ENCODE data around the gene NGEF. TPM values are rescaled to one million over a fixed set of nuclear protein-coding genes. Genes with fewer than 3 reads are reported as not detected.

NGEF gene
- total and polyA plus RNA-seq, 4 donors: 10.6 to 22.6 (median 10.8) TPM

GRCh38 chr2:232870766-232871371 is 142.2 kb downstream of the NGEF start:
- Histone ChIP-seq H3K27me3 (ENCODE audit: control insufficient read depth in 4 of 4, insufficient read depth in 4 of 4, low read length in 3 of 4) (no peaks in the 10 kb centered on the region), H3K4me3 (ENCODE audit: low read depth in 1 of 3, low read length in 3 of 3) (no peak overlapping the region), H3K9me3 (ENCODE audit: control insufficient read depth in 4 of 4, low read length in 3 of 4) (no peaks in the 10 kb centered on the region), H3K9ac (ENCODE audit: low read depth in 1 of 2, low read length in 2 of 2) (no peak overlapping the region), H3K4me1 (ENCODE audit: control insufficient read depth in 4 of 4, insufficient read depth in 4 of 4, low read length in 3 of 4) (peaks cover 4 to 27% (median 17%) of the 10 kb centered on the region in 4 donors), H3K36me3 (ENCODE audit: control insufficient read depth in 4 of 4, insufficient read depth in 3 of 4, low read depth in 1 of 4, low read length in 3 of 4) (no peaks in the 10 kb centered on the region), H3K27ac (ENCODE audit: low read depth in 1 of 2, low read length in 2 of 2) (no peak overlapping the region)
- no peak for TF ChIP-seq RAD21 (IDR thresholded peaks at IDR 0.05)
- DNase-seq (ENCODE audit: low spot score): peak; percentile 36
- 85% methylated on average over 17 of the region's 17 CpGs for WGBS

GRCh38 chr2:232870018-232870765 is 142.9 kb downstream of the NGEF start, which contains the start of gene SNORC:
TSS of gene SNORC (plus strand) at chr2:232870264. CDS start at chr2:232870342, 78 bp downstream.
- peak; percentile 31 for DNase-seq (ENCODE audit: low spot score)
- TF ChIP-seq HNF4G (IDR thresholded peaks at IDR 0.05): no peak
- no peak for TF ChIP-seq SP1 (IDR thresholded peaks at IDR 0.05)
- TF ChIP-seq RAD21 (IDR thresholded peaks at IDR 0.05): no peak
- no peak for TF ChIP-seq GABPA (IDR thresholded peaks at IDR 0.05 in 1 of 2, conservative IDR thresholded peaks at IDR 0.05 in 1 of 2)
- no peak for TF ChIP-seq HNF4A (conservative IDR thresholded peaks at IDR 0.05)
- Histone ChIP-seq H3K27ac (ENCODE audit: low read depth in 1 of 2, low read length in 2 of 2) (no peak within 1 kb of the TSS), H3K36me3 (ENCODE audit: control insufficient read depth in 4 of 4, insufficient read depth in 3 of 4, low read depth in 1 of 4, low read length in 3 of 4) (no peaks in the 10 kb centered on the region), H3K9ac (ENCODE audit: low read depth in 1 of 2, low read length in 2 of 2) (no peak within 1 kb of the TSS), H3K9me3 (ENCODE audit: control insufficient read depth in 4 of 4, low read length in 3 of 4) (no peaks in the 10 kb centered on the region), H3K4me3 (ENCODE audit: low read depth in 1 of 3, low read length in 3 of 3) (no peak within 1 kb of the TSS), H3K27me3 (ENCODE audit: control insufficient read depth in 4 of 4, insufficient read depth in 4 of 4, low read length in 3 of 4) (no peaks in the 10 kb centered on the region), H3K4me1 (ENCODE audit: control insufficient read depth in 4 of 4, insufficient read depth in 4 of 4, low read length in 3 of 4) (peaks cover 4 to 20% (median 14%) of the 10 kb centered on the region in 4 donors)
- 94% methylated on average over 21 of the region's 21 CpGs for WGBS

GRCh38 chr2:232869138-232870017 is 143.7 kb downstream of the NGEF start:
- peak; percentile 32 for DNase-seq (ENCODE audit: low spot score)
- no peak overlapping the region for H3K27ac ChIP-seq (ENCODE audit: low read depth in 1 of 2, low read length in 2 of 2)
- peaks cover 4 to 14% (median 7%) of the 10 kb centered on the region in 4 donors for H3K4me1 ChIP-seq (ENCODE audit: control insufficient read depth in 4 of 4, insufficient read depth in 4 of 4, low read length in 3 of 4)
- TF ChIP-seq ATF3 (IDR thresholded peaks at IDR 0.05) (no peak), RAD21 (IDR thresholded peaks at IDR 0.05) (no peak), FOXA2 (IDR thresholded peaks at IDR 0.05) (no peak), HNF4G (IDR thresholded peaks at IDR 0.05) (no peak), GABPA (IDR thresholded peaks at IDR 0.05 in 1 of 2, conservative IDR thresholded peaks at IDR 0.05 in 1 of 2) (no peak), HNF4A (conservative IDR thresholded peaks at IDR 0.05) (no peak), REST (IDR thresholded peaks at IDR 0.05) (no peak), ZBTB33 (IDR thresholded peaks at IDR 0.05) (no peak), SP1 (IDR thresholded peaks at IDR 0.05) (no peak), FOXA1 (IDR thresholded peaks at IDR 0.05) (no peak), YY1 (IDR thresholded peaks at IDR 0.05) (no peak), EGR1 (IDR thresholded peaks at IDR 0.05; ENCODE audit: low read depth in 2 of 2) (no peak), RXRA (IDR thresholded peaks at IDR 0.05) (no peak), CTCF (IDR thresholded peaks at IDR 0.05; ENCODE audit: low read depth, low read length, missing input control) (no peak), NR2F2 (IDR thresholded peaks at IDR 0.05) (no peak), MAX (IDR thresholded peaks at IDR 0.05) (no peak), TAF1 (conservative IDR thresholded peaks at IDR 0.05) (no peak)
- no peak overlapping the region for H3K9ac ChIP-seq (ENCODE audit: low read depth in 1 of 2, low read length in 2 of 2)
- no peaks in the 10 kb centered on the region for H3K27me3 ChIP-seq (ENCODE audit: control insufficient read depth in 4 of 4, insufficient read depth in 4 of 4, low read length in 3 of 4)
- 82% methylated on average over 15 of the region's 15 CpGs for WGBS
- no peaks in the 10 kb centered on the region for H3K9me3 ChIP-seq (ENCODE audit: control insufficient read depth in 4 of 4, low read length in 3 of 4)
- H3K36me3 ChIP-seq (ENCODE audit: control insufficient read depth in 4 of 4, insufficient read depth in 3 of 4, low read depth in 1 of 4, low read length in 3 of 4): no peaks in the 10 kb centered on the region
- H3K4me3 ChIP-seq (ENCODE audit: low read depth in 1 of 3, low read length in 3 of 3): no peak overlapping the region
